HEK293 (cell line): Measurements from ENCODE around the gene FOXF1.

Source experiments
- BCL11B ChIP-seq: fragments of 450-650 bp; formaldehyde crosslinking; IDR thresholded peaks from 2 replicates; pipeline ENCODE4 v1.5.1; 2016; ENCODE audit warnings: low read depth, missing biosample characterization, missing genetic modification characterization
- GLIS1 ChIP-seq: fragments of 450-650 bp; formaldehyde crosslinking; IDR thresholded peaks from 2 replicates; pipeline ENCODE4 v1.5.1; 2016; ENCODE audit warnings: missing biosample characterization, missing genetic modification characterization
- PRDM2 ChIP-seq: fragments of 450-650 bp; formaldehyde crosslinking; IDR thresholded peaks from 2 replicates; pipeline ENCODE4 v1.5.1; 2016; ENCODE audit warnings: missing biosample characterization, missing genetic modification characterization, borderline replicate concordance
- SP7 ChIP-seq: fragments of 450-650 bp; formaldehyde crosslinking; IDR thresholded peaks from 2 replicates; pipeline ENCODE4 v1.5.1; 2016; ENCODE audit warnings: missing biosample characterization, missing genetic modification characterization
- ZBTB44 ChIP-seq: fragments of 450-650 bp; IDR thresholded peaks from 2 replicates; pipeline ENCODE4 v1.5.1; 2018; ENCODE audit warnings: missing biosample characterization, mild to moderate bottlenecking, missing genetic modification characterization
- ZNF169 ChIP-seq: fragments of 450-650 bp; formaldehyde crosslinking; IDR thresholded peaks from 2 replicates; pipeline ENCODE4 v1.5.1; 2016; ENCODE audit warnings: missing biosample characterization, missing genetic modification characterization
- ZNF18 ChIP-seq: fragments of 450-650 bp; formaldehyde crosslinking; IDR thresholded peaks from 2 replicates; pipeline ENCODE4 v1.5.1; 2016; ENCODE audit warnings: missing biosample characterization, missing genetic modification characterization
- ZNF211 ChIP-seq: fragments of 450-650 bp; formaldehyde crosslinking; IDR thresholded peaks from 2 replicates; pipeline ENCODE4 v1.5.1; 2016; ENCODE audit warnings: low read depth, missing biosample characterization, missing genetic modification characterization
- ZNF223 ChIP-seq: fragments of 450-650 bp; formaldehyde crosslinking; IDR thresholded peaks from 2 replicates; pipeline ENCODE4 v1.5.1; 2016; ENCODE audit warnings: missing biosample characterization, missing genetic modification characterization
- ZNF610 ChIP-seq: fragments of 450-650 bp; formaldehyde crosslinking; IDR thresholded peaks from 2 replicates; pipeline ENCODE4 v1.5.1; 2016; ENCODE audit warnings: missing biosample characterization, missing genetic modification characterization, borderline replicate concordance
- ZNF704 ChIP-seq: fragments of 450-650 bp; formaldehyde crosslinking; IDR thresholded peaks from 2 replicates; pipeline ENCODE4 v1.5.1; 2016; ENCODE audit warnings: missing biosample characterization, missing genetic modification characterization
- ZSCAN5A ChIP-seq: fragments of 450-650 bp; formaldehyde crosslinking; IDR thresholded peaks from 2 replicates; pipeline ENCODE4 v1.5.1; 2016; ENCODE audit warnings: missing biosample characterization, missing genetic modification characterization

The FOXF1 gene

GRCh38 chr16:86563469-86564345 is 53.4 kb downstream of the FOXF1 start (continued):
- no peak for TF ChIP-seq ZNF18 (tag by site-specific recombination)
- peak; percentile 43 for TF ChIP-seq GLIS1 (tag by site-specific recombination)
- TF ChIP-seq ZSCAN5A (tag by site-specific recombination): no peak
- TF ChIP-seq ZNF704 (tag by site-specific recombination): no peak
- no peak for TF ChIP-seq BCL11B (tag by site-specific recombination)
- TF ChIP-seq ZNF223 (tag by site-specific recombination): no peak
- TF ChIP-seq SP7 (tag by site-specific recombination): peak; percentile 56; the same call in 1 of the 2 replicates
- peak; percentile 50; the same call in 1 of the 2 replicates for TF ChIP-seq ZNF610 (tag by site-specific recombination)
- no peak for TF ChIP-seq PRDM2 (tag by site-specific recombination)
- TF ChIP-seq ZBTB44 (tag by site-specific recombination): 0 out of 2 replicates have a peak, but pooled peaks have one; percentile 37
- TF ChIP-seq ZNF169: no peak
- no peak for TF ChIP-seq ZNF211
